Spinal cord (tissue), 10 donors: ENCODE data around the gene SERPINA10. TPM values are rescaled to one million over a fixed set of nuclear protein-coding genes. Genes with fewer than 3 reads are reported as not detected.
A peak's percentile ranks its signal among the peaks of the same experiment; 100 is the strongest.
"Not testable (repeated sequence)": the region's sequence is repeated elsewhere in the genome, so short reads cannot be mapped to it uniquely, and the experiment has no call there.

ENCODE experiments used
- DNase-seq, 6 donors: peaks; one replicate each; pipeline versions ENCODE4 v3.0.0 to v3.0.0-alpha.2; 2013 to 2015; ENCODE audit warnings: low spot score in 6 of 6, low read depth in 4 of 6
- H3K27ac ChIP-seq: one replicate; pipeline ENCODE4 v1.5.1; 2013; ENCODE audit warnings: low read depth, low read length, control low read depth
- H3K27me3 ChIP-seq: one replicate; pipeline ENCODE4 v1.6.1; 2013; ENCODE audit warnings: low read length; ENCODE audit not compliant: control insufficient read depth, insufficient read depth
- H3K36me3 ChIP-seq: one replicate; pipeline ENCODE4 v1.6.1; 2013; ENCODE audit warnings: low read length; ENCODE audit not compliant: control insufficient read depth, insufficient read depth
- H3K4me1 ChIP-seq: one replicate; pipeline ENCODE4 v1.6.1; 2013; ENCODE audit warnings: low read length; ENCODE audit not compliant: control insufficient read depth, insufficient read depth
- H3K4me3 ChIP-seq: one replicate; pipeline ENCODE4 v1.5.1; 2013; ENCODE audit warnings: low read depth, low read length, control low read depth
- H3K9me3 ChIP-seq: one replicate; pipeline ENCODE4 v1.6.1; 2013; ENCODE audit warnings: low read length; ENCODE audit not compliant: control insufficient read depth, insufficient read depth
- WGBS: methylation state at CpG from one replicate; pipeline ENCODE4 v1.1.5; 2013; ENCODE audit warnings: missing lambda C conversion rate; ENCODE audit not compliant: insufficient coverage; 5-methylcytosine and 5-hydroxymethylcytosine counted together
- polyA plus RNA-seq, 2 donors: library from polyadenylated mRNA; unstranded; fragments of 120-200 nt; gene quantifications; one replicate each; pipeline ENCODE4 v1.2.1, GENCODE V29; 2013; ENCODE audit not compliant: insufficient read length in 2 of 2
- total RNA-seq, 2 donors: library from RNA; depleted of rRNA in 1 of 2; stranded (reverse); fragments of 120-200 nt in 1 of 2; fragments of >200 nt in 1 of 2; gene quantifications; one replicate each; pipeline versions ENCODE4 v1.2.3 to v1.2.4, GENCODE V29; 2013 to 2014
- donor health status: healthy.

Gene SERPINA10
- total and polyA plus RNA-seq, 4 donors, result 0.06 to 0.26 (median 0.13) TPM; not detected in 1

GRCh38 chr14:94267352-94267751 lies 25.7 kb downstream of the SERPINA10 start:
- no peak overlapping the region for H3K4me3 ChIP-seq
- no peak overlapping the region for H3K27ac ChIP-seq
- no peaks in the 10 kb centered on the region for H3K36me3 ChIP-seq
- WGBS, result no CpG with 5 or more reads among the region's 1 CpG
- no peaks in the 10 kb centered on the region for H3K4me1 ChIP-seq
- no peaks in the 10 kb centered on the region for H3K27me3 ChIP-seq
- peaks cover 3% of the 10 kb centered on the region for H3K9me3 ChIP-seq
- DNase-seq, result no peak

DNA sequence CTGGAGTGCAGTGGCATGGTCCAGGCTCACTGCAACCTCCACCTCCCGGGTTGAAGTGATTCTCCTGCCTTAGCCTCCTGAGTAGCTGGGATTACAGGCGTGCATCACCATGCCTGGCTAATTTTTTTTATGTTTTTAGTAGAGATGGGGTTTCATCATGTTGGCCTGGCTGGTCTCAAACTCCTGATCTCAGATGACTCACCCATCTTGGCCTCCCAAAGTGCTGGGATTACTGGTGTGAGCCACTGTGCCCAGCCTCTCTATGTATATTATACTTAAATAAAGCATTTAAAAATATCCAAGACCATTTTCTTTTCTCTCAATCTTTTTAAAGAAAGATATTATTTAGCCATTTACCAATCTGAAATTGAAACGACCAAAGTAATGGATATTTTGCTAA lies 28.9 kb downstream of the SERPINA10 start:
- H3K27me3 ChIP-seq, H3K4me1 ChIP-seq, H3K27ac ChIP-seq, H3K9me3 ChIP-seq, H3K36me3 ChIP-seq, H3K4me3 ChIP-seq, DNase-seq: not testable (repeated sequence)
- WGBS, result 92% methylated on average over 1 of the region's 3 CpGs

- no peak for DNase-seq
- Histone ChIP-seq H3K27me3 (no peaks in the 10 kb centered on the region), H3K27ac (no peak overlapping the region), H3K36me3 (no peaks in the 10 kb centered on the region), H3K4me1 (no peaks in the 10 kb centered on the region), H3K9me3 (no peaks in the 10 kb centered on the region), H3K4me3 (no peak overlapping the region)
- no CpG with 5 or more reads among the region's 2 CpGs for WGBS
Observed at GRCh38 chr14:94244182-94244581, 48.9 kb downstream of the SERPINA10 start.

- H3K36me3 ChIP-seq, result no peaks in the 10 kb centered on the region
- WGBS, result no CpG with 5 or more reads among the region's 2 CpGs
- no peaks in the 10 kb centered on the region for H3K27me3 ChIP-seq
Observed at GRCh38 chr14:94239406-94239805, 53.7 kb downstream of the SERPINA10 start.

GRCh38 chr14:94237983-94238382 lies 55.1 kb downstream of the SERPINA10 start:
- no peak overlapping the region for H3K27ac ChIP-seq
- H3K4me1 ChIP-seq, result no peaks in the 10 kb centered on the region
- no peaks in the 10 kb centered on the region for H3K27me3 ChIP-seq
- H3K9me3 ChIP-seq, result no peaks in the 10 kb centered on the region
- no peaks in the 10 kb centered on the region for H3K36me3 ChIP-seq
- no peak overlapping the region for H3K4me3 ChIP-seq
- DNase-seq, result no peak
- WGBS, result 79% methylated on average over 4 of the region's 4 CpGs

More at GRCh38 chr14:94239406-94239805, 53.7 kb downstream of the SERPINA10 start:
- Histone ChIP-seq H3K9me3 (no peaks in the 10 kb centered on the region), H3K4me3 (no peak overlapping the region), H3K27ac (no peak overlapping the region), H3K4me1 (no peaks in the 10 kb centered on the region)
- peak in 1 of 6 donors; percentile 50 for DNase-seq

- Histone ChIP-seq H3K4me1 (no peaks in the 10 kb centered on the region), H3K27ac (no peak overlapping the region), H3K4me3 (no peak overlapping the region), H3K9me3 (no peaks in the 10 kb centered on the region), H3K27me3 (no peaks in the 10 kb centered on the region), H3K36me3 (no peaks in the 10 kb centered on the region)
- DNase-seq, result no peak
Observed at GRCh38 chr14:94237046-94237445, 56.0 kb downstream of the SERPINA10 start.

Other genes starting within 250 kb of the SERPINA10 start
- 100 to 1,000 TPM; 142 to 259 TPM for gene DDX24, start 212.1 kb downstream of the SERPINA10 start, total RNA-seq
- gene DDX24, start 212.1 kb downstream of the SERPINA10 start, polyA plus RNA-seq, result 100 to 1,000 TPM; 242 to 263 TPM
- 10 to 100 TPM; 14.0 to 74.2 TPM for gene IFI27L1, start 212.0 kb downstream of the SERPINA10 start, total RNA-seq
- 10 to 100 TPM; 64.2 to 74.7 TPM for gene IFI27L1, start 212.0 kb downstream of the SERPINA10 start, polyA plus RNA-seq
- gene IFI27, start 182.5 kb downstream of the SERPINA10 start, total RNA-seq, result 100 to 1,000 TPM in 1 of 2 donors, 10 to 100 TPM in 1; 35.9 to 133 TPM
- 10 to 100 TPM; 36.8 to 48.3 TPM for gene IFI27, start 182.5 kb downstream of the SERPINA10 start, polyA plus RNA-seq
- gene IFI27L2, start 163.7 kb downstream of the SERPINA10 start, total RNA-seq, result 100 to 1,000 TPM in 1 of 2 donors, 10 to 100 TPM in 1; 38.4 to 110 TPM
- gene IFI27L2, start 163.7 kb downstream of the SERPINA10 start, polyA plus RNA-seq, result 100 to 1,000 TPM in 1 of 2 donors, 10 to 100 TPM in 1; 96.4 to 114 TPM
- gene PPP4R4, start 118.9 kb downstream of the SERPINA10 start, total RNA-seq, result 10 to 100 TPM in 1 of 2 donors, 1 to 10 TPM in 1; 8.8 to 13.9 TPM
- gene PPP4R4, start 118.9 kb downstream of the SERPINA10 start, polyA plus RNA-seq, result 10 to 100 TPM in 1 of 2 donors, 1 to 10 TPM in 1; 8.0 to 10.8 TPM
- under 1 TPM in 1 of 2 donors, not detected in 1; 0.06 TPM for gene SERPINA6, start 30.1 kb upstream of the SERPINA10 start, total RNA-seq
- not detected for gene SERPINA6, start 30.1 kb upstream of the SERPINA10 start, polyA plus RNA-seq
- gene SERPINA2, start 73.4 kb upstream of the SERPINA10 start, total RNA-seq, result not detected
- gene SERPINA2, start 73.4 kb upstream of the SERPINA10 start, polyA plus RNA-seq, result not detected
- gene SERPINA1, start 95.3 kb upstream of the SERPINA10 start, total RNA-seq, result 1 to 10 TPM; 5.9 to 8.6 TPM
- 1 to 10 TPM; 3.8 to 6.6 TPM for gene SERPINA1, start 95.3 kb upstream of the SERPINA10 start, polyA plus RNA-seq
- gene SERPINA11, start 159.5 kb upstream of the SERPINA10 start, total RNA-seq, result under 1 TPM in 1 of 2 donors, not detected in 1; 0.11 TPM
- gene SERPINA11, start 159.5 kb upstream of the SERPINA10 start, polyA plus RNA-seq, result not detected
- gene SERPINA9, start 182.9 kb upstream of the SERPINA10 start, total RNA-seq, result not detected
- not detected for gene SERPINA9, start 182.9 kb upstream of the SERPINA10 start, polyA plus RNA-seq
- not detected for gene SERPINA12, start 216.2 kb upstream of the SERPINA10 start, total RNA-seq
- under 1 TPM in 1 of 2 donors, not detected in 1; 0.13 TPM for gene SERPINA12, start 216.2 kb upstream of the SERPINA10 start, polyA plus RNA-seq